Thyroid gland (tissue), 4 donors: ENCODE data around the gene CERT1.

Experiments used
- CTCF ChIP-seq, 6 experiments: fragments of 200-600 bp in 3 of 6; fragments of 450-650 bp in 3 of 6; sonication (generic) in 3 of 6; IDR thresholded peaks; one replicate each; pipeline ENCODE4 v1.5.1; 2016 to 2019; ENCODE audit warnings: antibody characterized with exemption in 6 of 6, mild to moderate bottlenecking in 2 of 6, inconsistent platforms in 1 of 6, moderate library complexity in 1 of 6
- POLR2A ChIP-seq, 2 donors: fragments of 450-650 bp; IDR thresholded peaks; one replicate each; pipeline ENCODE4 v1.6.1; 2017; ENCODE audit warnings: antibody characterized with exemption in 2 of 2, mild to moderate bottlenecking in 2 of 2, moderate library complexity in 1 of 2

DNA sequence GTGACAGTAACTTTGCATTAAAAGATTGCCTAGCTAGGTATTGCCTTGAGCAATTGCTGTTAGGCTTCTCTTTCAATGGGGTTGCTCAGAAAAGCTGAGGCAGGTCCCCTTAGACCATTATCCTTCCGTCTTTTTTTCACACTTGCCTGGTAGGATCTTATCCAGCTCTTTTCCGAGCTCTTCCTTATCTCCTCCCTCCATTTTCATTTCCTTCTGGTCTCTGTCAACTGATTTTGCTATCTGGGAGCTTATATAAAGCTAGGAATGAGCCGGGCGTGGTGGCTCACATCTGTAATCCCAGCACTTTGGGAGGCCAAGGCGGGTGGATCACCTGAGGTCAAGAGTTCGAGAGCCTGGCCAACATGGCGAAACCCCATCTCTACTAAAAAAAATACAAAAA lies 181.0 kb downstream of the CERT1 start:
- TF ChIP-seq POLR2A (IDR thresholded peaks at IDR 0.05) (no peak), CTCF (IDR thresholded peaks at IDR 0.05) (no peak)
